ENCODE results near the gene MAP1B. TPM values are rescaled to one million over a fixed set of nuclear protein-coding genes. Genes with fewer than 3 reads are reported as not detected.

Gene MAP1B
- total RNA-seq, 1 donor from 2014 or later: 22.4 TPM

- Histone ChIP-seq H3K9me3 (ENCODE audit: control insufficient read depth in 3 of 3, low read length in 3 of 3) (no peaks in the 10 kb centered on the region), H3K36me3 (ENCODE audit: control insufficient read depth in 3 of 3, insufficient read depth in 3 of 3, low read length in 3 of 3) (no peaks in the 10 kb centered on the region), H3K27ac (ENCODE audit: low read depth, low read length) (no peak overlapping the region), H3K9ac (ENCODE audit: low read depth in 1 of 3, low read length in 3 of 3) (no peak overlapping the region), H3K4me1 (ENCODE audit: control insufficient read depth in 3 of 3, insufficient read depth in 3 of 3, low read length in 3 of 3) (peaks cover 2 to 10% (median 9%) of the 10 kb centered on the region in 3 donors), H3K4me3 (ENCODE audit: low read length in 3 of 3) (no peak overlapping the region), H3K27me3 (ENCODE audit: control insufficient read depth in 3 of 3, insufficient read depth in 3 of 3, low read length in 3 of 3) (no peaks in the 10 kb centered on the region)
Measured at GRCh38 chr5:72153551-72153950, 46.3 kb downstream of the MAP1B start.

GRCh38 chr5:72154076-72154756 is 46.9 kb downstream of the MAP1B start:
- H3K9ac ChIP-seq (ENCODE audit: low read depth in 1 of 3, low read length in 3 of 3): no peak overlapping the region
- no peaks in the 10 kb centered on the region for H3K9me3 ChIP-seq (ENCODE audit: control insufficient read depth in 3 of 3, low read length in 3 of 3)
- no peaks in the 10 kb centered on the region for H3K27me3 ChIP-seq (ENCODE audit: control insufficient read depth in 3 of 3, insufficient read depth in 3 of 3, low read length in 3 of 3)
- no peak overlapping the region for H3K27ac ChIP-seq (ENCODE audit: low read depth, low read length)
- H3K4me1 ChIP-seq (ENCODE audit: control insufficient read depth in 3 of 3, insufficient read depth in 3 of 3, low read length in 3 of 3): peaks cover 2 to 13% (median 9%) of the 10 kb centered on the region in 3 donors
- no peaks in the 10 kb centered on the region for H3K36me3 ChIP-seq (ENCODE audit: control insufficient read depth in 3 of 3, insufficient read depth in 3 of 3, low read length in 3 of 3)
- no peak overlapping the region for H3K4me3 ChIP-seq (ENCODE audit: low read length in 3 of 3)

- no peak overlapping the region for H3K4me3 ChIP-seq (ENCODE audit: low read length in 3 of 3)
- no peaks in the 10 kb centered on the region for H3K9me3 ChIP-seq (ENCODE audit: control insufficient read depth in 3 of 3, low read length in 3 of 3)
- no peaks in the 10 kb centered on the region for H3K27me3 ChIP-seq (ENCODE audit: control insufficient read depth in 3 of 3, insufficient read depth in 3 of 3, low read length in 3 of 3)
- H3K9ac ChIP-seq (ENCODE audit: low read depth in 1 of 3, low read length in 3 of 3): no peak overlapping the region
- H3K27ac ChIP-seq (ENCODE audit: low read depth, low read length): peak overlapping the region; percentile 65
- peaks cover 0 to 13% (median 9%) of the 10 kb centered on the region in 3 donors for H3K4me1 ChIP-seq (ENCODE audit: control insufficient read depth in 3 of 3, insufficient read depth in 3 of 3, low read length in 3 of 3)
- no peaks in the 10 kb centered on the region for H3K36me3 ChIP-seq (ENCODE audit: control insufficient read depth in 3 of 3, insufficient read depth in 3 of 3, low read length in 3 of 3)
Measured at GRCh38 chr5:72156946-72157624, 49.8 kb downstream of the MAP1B start.

GRCh38 chr5:72157625-72157962 is 50.3 kb downstream of the MAP1B start:
- Histone ChIP-seq H3K9me3 (ENCODE audit: control insufficient read depth in 3 of 3, low read length in 3 of 3) (no peaks in the 10 kb centered on the region), H3K27me3 (ENCODE audit: control insufficient read depth in 3 of 3, insufficient read depth in 3 of 3, low read length in 3 of 3) (no peaks in the 10 kb centered on the region), H3K27ac (ENCODE audit: low read depth, low read length) (peak overlapping the region; percentile 65), H3K4me3 (ENCODE audit: low read length in 3 of 3) (no peak overlapping the region), H3K9ac (ENCODE audit: low read depth in 1 of 3, low read length in 3 of 3) (no peak overlapping the region), H3K4me1 (ENCODE audit: control insufficient read depth in 3 of 3, insufficient read depth in 3 of 3, low read length in 3 of 3) (peaks cover 0 to 13% (median 9%) of the 10 kb centered on the region in 3 donors), H3K36me3 (ENCODE audit: control insufficient read depth in 3 of 3, insufficient read depth in 3 of 3, low read length in 3 of 3) (no peaks in the 10 kb centered on the region)

- H3K4me1 ChIP-seq (ENCODE audit: control insufficient read depth in 3 of 3, insufficient read depth in 3 of 3, low read length in 3 of 3): peaks cover 0 to 9% (median 7%) of the 10 kb centered on the region in 3 donors
- no peaks in the 10 kb centered on the region for H3K36me3 ChIP-seq (ENCODE audit: control insufficient read depth in 3 of 3, insufficient read depth in 3 of 3, low read length in 3 of 3)
- no peak overlapping the region for H3K9ac ChIP-seq (ENCODE audit: low read depth in 1 of 3, low read length in 3 of 3)
- no peak overlapping the region for H3K27ac ChIP-seq (ENCODE audit: low read depth, low read length)
- no peak overlapping the region for H3K4me3 ChIP-seq (ENCODE audit: low read length in 3 of 3)
- H3K9me3 ChIP-seq (ENCODE audit: control insufficient read depth in 3 of 3, low read length in 3 of 3): no peaks in the 10 kb centered on the region
- H3K27me3 ChIP-seq (ENCODE audit: control insufficient read depth in 3 of 3, insufficient read depth in 3 of 3, low read length in 3 of 3): no peaks in the 10 kb centered on the region
Measured at GRCh38 chr5:72159501-72159911, 52.2 kb downstream of the MAP1B start.

- Histone ChIP-seq H3K27ac (ENCODE audit: low read depth, low read length) (no peak overlapping the region), H3K4me3 (ENCODE audit: low read length in 3 of 3) (no peak overlapping the region), H3K4me1 (ENCODE audit: control insufficient read depth in 3 of 3, insufficient read depth in 3 of 3, low read length in 3 of 3) (peaks cover 0 to 9% (median 6%) of the 10 kb centered on the region in 3 donors)
Measured at GRCh38 chr5:72160329-72160728, 53.1 kb downstream of the MAP1B start.

GRCh38 chr5:72160959-72161358 is 53.7 kb downstream of the MAP1B start:
- no peak overlapping the region for H3K9ac ChIP-seq (ENCODE audit: low read depth in 1 of 3, low read length in 3 of 3)

More at GRCh38 chr5:72160329-72160728, 53.1 kb downstream of the MAP1B start:
- Histone ChIP-seq H3K9ac (ENCODE audit: low read depth in 1 of 3, low read length in 3 of 3) (no peak overlapping the region), H3K9me3 (ENCODE audit: control insufficient read depth in 3 of 3, low read length in 3 of 3) (no peaks in the 10 kb centered on the region), H3K36me3 (ENCODE audit: control insufficient read depth in 3 of 3, insufficient read depth in 3 of 3, low read length in 3 of 3) (no peaks in the 10 kb centered on the region), H3K27me3 (ENCODE audit: control insufficient read depth in 3 of 3, insufficient read depth in 3 of 3, low read length in 3 of 3) (no peaks in the 10 kb centered on the region)

GRCh38 chr5:72161951-72162350 is 54.7 kb downstream of the MAP1B start:
- Histone ChIP-seq H3K4me3 (ENCODE audit: low read length in 3 of 3) (no peak overlapping the region), H3K36me3 (ENCODE audit: control insufficient read depth in 3 of 3, insufficient read depth in 3 of 3, low read length in 3 of 3) (no peaks in the 10 kb centered on the region), H3K9ac (ENCODE audit: low read depth in 1 of 3, low read length in 3 of 3) (no peak overlapping the region), H3K27ac (ENCODE audit: low read depth, low read length) (no peak overlapping the region), H3K4me1 (ENCODE audit: control insufficient read depth in 3 of 3, insufficient read depth in 3 of 3, low read length in 3 of 3) (peaks cover 4 to 9% (median 8%) of the 10 kb centered on the region in 3 donors), H3K27me3 (ENCODE audit: control insufficient read depth in 3 of 3, insufficient read depth in 3 of 3, low read length in 3 of 3) (no peaks in the 10 kb centered on the region), H3K9me3 (ENCODE audit: control insufficient read depth in 3 of 3, low read length in 3 of 3) (no peaks in the 10 kb centered on the region)

More at GRCh38 chr5:72160959-72161358, 53.7 kb downstream of the MAP1B start:
- H3K4me1 ChIP-seq (ENCODE audit: control insufficient read depth in 3 of 3, insufficient read depth in 3 of 3, low read length in 3 of 3): peaks cover 2 to 10% (median 9%) of the 10 kb centered on the region in 3 donors
- no peaks in the 10 kb centered on the region for H3K36me3 ChIP-seq (ENCODE audit: control insufficient read depth in 3 of 3, insufficient read depth in 3 of 3, low read length in 3 of 3)
- no peaks in the 10 kb centered on the region for H3K27me3 ChIP-seq (ENCODE audit: control insufficient read depth in 3 of 3, insufficient read depth in 3 of 3, low read length in 3 of 3)
- no peak overlapping the region for H3K27ac ChIP-seq (ENCODE audit: low read depth, low read length)
- no peaks in the 10 kb centered on the region for H3K9me3 ChIP-seq (ENCODE audit: control insufficient read depth in 3 of 3, low read length in 3 of 3)
- H3K4me3 ChIP-seq (ENCODE audit: low read length in 3 of 3): no peak overlapping the region

- no peaks in the 10 kb centered on the region for H3K9me3 ChIP-seq (ENCODE audit: control insufficient read depth in 3 of 3, low read length in 3 of 3)
- H3K27ac ChIP-seq (ENCODE audit: low read depth, low read length): no peak overlapping the region
- no peaks in the 10 kb centered on the region for H3K27me3 ChIP-seq (ENCODE audit: control insufficient read depth in 3 of 3, insufficient read depth in 3 of 3, low read length in 3 of 3)
- H3K36me3 ChIP-seq (ENCODE audit: control insufficient read depth in 3 of 3, insufficient read depth in 3 of 3, low read length in 3 of 3): no peaks in the 10 kb centered on the region
- H3K4me3 ChIP-seq (ENCODE audit: low read length in 3 of 3): no peak overlapping the region
- no peak overlapping the region for H3K9ac ChIP-seq (ENCODE audit: low read depth in 1 of 3, low read length in 3 of 3)
- peaks cover 4 to 13% (median 4%) of the 10 kb centered on the region in 3 donors for H3K4me1 ChIP-seq (ENCODE audit: control insufficient read depth in 3 of 3, insufficient read depth in 3 of 3, low read length in 3 of 3)
Measured at GRCh38 chr5:72163349-72163983, 56.2 kb downstream of the MAP1B start.
